Peyer's patch (tissue), 4 donors: ENCODE data around the gene MBTD1. TPM values are rescaled to one million over a fixed set of nuclear protein-coding genes. Genes with fewer than 3 reads are reported as not detected.

Experiments used
- DNase-seq, 3 donors: peaks; one replicate each; pipeline ENCODE4 v3.0.0-alpha.2; 2017 to 2019
- H3K27ac ChIP-seq, 4 donors: fragments of 200-600 bp; sonication (generic); one replicate each; pipeline ENCODE4 v1.5.1; 2016 to 2019
- H3K27me3 ChIP-seq, 2 donors: fragments of 200-600 bp; sonication (generic); one replicate each; pipeline ENCODE4 v1.5.1; 2019
- H3K36me3 ChIP-seq, 3 donors: fragments of 200-600 bp; sonication (generic); one replicate each; pipeline ENCODE4 v1.5.1; 2016 to 2019
- H3K4me1 ChIP-seq, 4 donors: fragments of 200-600 bp; sonication (generic); one replicate each; pipeline ENCODE4 v1.5.1; 2016 to 2019
- H3K4me3 ChIP-seq, 4 donors: fragments of 200-600 bp; sonication (generic); 1 replicate in 3 of 4; 2 replicates in 1 of 4; pipeline ENCODE4 v1.5.1; 2016 to 2019; ENCODE audit warnings: mild to moderate bottlenecking in 1 of 4
- H3K9me3 ChIP-seq, 4 donors: fragments of 200-600 bp; sonication (generic); one replicate each; pipeline ENCODE4 v1.5.1; 2016 to 2019; ENCODE audit warnings: mild to moderate bottlenecking in 1 of 4
- CTCF ChIP-seq, 6 experiments: fragments of 450-650 bp in 4 of 6; fragments of 200-600 bp in 2 of 6; sonication (generic) in 1 of 6; IDR thresholded peaks; one replicate each; pipeline ENCODE4 v1.5.1; 2017 to 2019; ENCODE audit warnings: antibody characterized with exemption in 6 of 6, mild to moderate bottlenecking in 3 of 6, moderate library complexity in 1 of 6
- POLR2A ChIP-seq, 2 donors: fragments of 450-650 bp; IDR thresholded peaks; one replicate each; pipeline ENCODE4 v1.5.1; 2017; ENCODE audit warnings: antibody characterized with exemption in 2 of 2, mild to moderate bottlenecking in 2 of 2, moderate library complexity in 2 of 2
- total RNA-seq, 4 donors: library from RNA; depleted of rRNA; stranded (reverse); fragments of >200 nt; gene quantifications; one replicate each; pipeline ENCODE4 v1.1.0, GENCODE V29; 2016

Gene MBTD1
- total RNA-seq, 4 donors from 2014 or later: 13.2 to 27.6 (median 24.7) TPM

GRCh38 chr17:51256101-51256500 is 3.7 kb downstream of the MBTD1 start:
- peaks cover 3 to 46% (median 8%) of the 10 kb centered on the region in 4 donors for H3K4me1 ChIP-seq
- DNase-seq: no peak

GRCh38 chr17:51255673-51256072 is 4.2 kb downstream of the MBTD1 start:
- H3K27me3 ChIP-seq: no peaks in the 10 kb centered on the region
- peaks cover 3 to 46% (median 8%) of the 10 kb centered on the region in 4 donors for H3K4me1 ChIP-seq
- TF ChIP-seq POLR2A (IDR thresholded peaks at IDR 0.05): no peak
- no peak for TF ChIP-seq CTCF (IDR thresholded peaks at IDR 0.05)
- peak overlapping the region in 1 of 4 donors; percentile 9 for H3K27ac ChIP-seq
- DNase-seq: no peak
- no peaks in the 10 kb centered on the region for H3K36me3 ChIP-seq
- H3K4me3 ChIP-seq: no peak overlapping the region
- H3K9me3 ChIP-seq: no peaks in the 10 kb centered on the region

More at GRCh38 chr17:51256101-51256500, 3.7 kb downstream of the MBTD1 start:
- H3K9me3 ChIP-seq: no peaks in the 10 kb centered on the region
- no peaks in the 10 kb centered on the region for H3K27me3 ChIP-seq
- peak overlapping the region in 2 of 4 donors; percentile 9 to 26 for H3K27ac ChIP-seq
- H3K36me3 ChIP-seq: no peaks in the 10 kb centered on the region
- no peak for TF ChIP-seq POLR2A (IDR thresholded peaks at IDR 0.05)
- TF ChIP-seq CTCF (IDR thresholded peaks at IDR 0.05): no peak
- H3K4me3 ChIP-seq: no peak overlapping the region

DNA sequence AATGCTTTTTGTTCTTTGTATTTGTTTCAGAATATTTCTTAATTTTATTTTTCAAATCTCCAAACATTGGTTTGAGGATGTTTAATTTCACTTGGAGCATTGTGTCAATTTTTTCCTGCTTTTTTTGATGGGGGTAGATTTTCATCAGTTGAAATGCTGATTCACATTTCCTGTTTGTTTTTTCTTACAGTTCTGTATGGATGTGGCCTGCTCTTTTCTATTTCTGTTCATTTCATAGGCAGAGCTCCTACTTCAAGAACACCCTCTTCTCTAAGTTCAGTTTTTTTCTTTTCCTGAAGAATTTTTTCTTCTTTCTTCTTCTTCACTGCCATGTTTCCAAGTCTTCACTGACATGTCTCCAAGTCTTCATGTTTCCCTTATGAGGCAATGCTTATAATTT is 8.8 kb downstream of the MBTD1 start:
- H3K9me3 ChIP-seq: no peaks in the 10 kb centered on the region
- no peak for DNase-seq
- peaks cover 0 to 12% (median 0%) of the 10 kb centered on the region in 4 donors for H3K4me1 ChIP-seq
- TF ChIP-seq POLR2A (IDR thresholded peaks at IDR 0.05): no peak
- TF ChIP-seq CTCF (IDR thresholded peaks at IDR 0.05): no peak
- H3K27ac ChIP-seq: no peak overlapping the region
- H3K4me3 ChIP-seq: no peak overlapping the region
- H3K36me3 ChIP-seq: no peaks in the 10 kb centered on the region
- H3K27me3 ChIP-seq: no peaks in the 10 kb centered on the region

GRCh38 chr17:51250314-51250840 is 9.5 kb downstream of the MBTD1 start:
- Histone ChIP-seq H3K4me3 (no peak overlapping the region), H3K4me1 (peaks cover 0 to 6% (median 0%) of the 10 kb centered on the region in 4 donors), H3K27ac (no peak overlapping the region), H3K9me3 (no peaks in the 10 kb centered on the region), H3K27me3 (no peaks in the 10 kb centered on the region), H3K36me3 (no peaks in the 10 kb centered on the region)
- DNase-seq: no peak
- TF ChIP-seq POLR2A (IDR thresholded peaks at IDR 0.05) (no peak), CTCF (IDR thresholded peaks at IDR 0.05) (no peak)

DNA sequence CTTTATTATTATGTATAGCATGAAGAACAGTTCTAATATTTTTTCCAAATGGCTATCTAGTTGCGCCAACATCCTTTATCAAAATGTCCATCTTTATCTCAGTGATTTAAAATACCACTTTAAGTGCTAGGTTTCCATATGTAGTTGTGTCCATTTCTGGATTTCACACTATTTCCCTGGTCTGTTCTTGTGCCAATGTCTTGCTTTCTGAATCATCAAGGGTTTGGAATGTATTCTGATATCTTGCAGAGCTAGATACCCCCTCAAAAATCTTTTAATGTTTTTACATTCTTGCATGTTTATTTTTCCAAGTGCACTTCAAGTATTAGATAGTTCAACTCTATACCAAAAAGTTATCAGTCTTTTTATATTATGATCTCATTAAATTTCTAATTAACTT is 14.3 kb downstream of the MBTD1 start:
- Histone ChIP-seq H3K36me3 (no peaks in the 10 kb centered on the region), H3K27ac (no peak overlapping the region), H3K9me3 (no peaks in the 10 kb centered on the region), H3K4me1 (no peaks in the 10 kb centered on the region), H3K27me3 (no peaks in the 10 kb centered on the region), H3K4me3 (no peak overlapping the region)
- no peak for TF ChIP-seq POLR2A (IDR thresholded peaks at IDR 0.05)
- no peak for TF ChIP-seq CTCF (IDR thresholded peaks at IDR 0.05)
- DNase-seq: no peak

DNA sequence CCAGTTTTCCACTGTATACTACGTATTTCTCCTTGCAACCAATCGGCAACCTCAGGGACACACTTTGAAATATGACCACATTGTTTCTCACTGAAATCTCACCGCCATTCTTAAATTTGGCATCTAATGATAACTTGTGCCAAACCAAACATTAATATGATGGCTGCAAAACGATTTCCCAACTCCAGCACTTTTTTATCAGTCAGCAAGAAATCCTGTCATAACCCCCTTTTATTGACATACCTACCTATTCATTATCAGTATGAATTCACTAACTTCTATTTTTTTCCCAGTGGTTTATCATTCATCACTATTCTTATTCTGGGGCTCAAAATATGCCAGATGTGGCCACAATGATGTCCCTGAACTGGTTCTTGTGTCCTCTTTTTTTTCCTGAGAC is 15.8 kb downstream of the MBTD1 start:
- no peak for TF ChIP-seq CTCF (IDR thresholded peaks at IDR 0.05)
- no peak for TF ChIP-seq POLR2A (IDR thresholded peaks at IDR 0.05)
- no peak overlapping the region for H3K27ac ChIP-seq
- DNase-seq: no peak
- H3K4me3 ChIP-seq: no peak overlapping the region
- no peaks in the 10 kb centered on the region for H3K9me3 ChIP-seq
- no peaks in the 10 kb centered on the region for H3K36me3 ChIP-seq
- no peaks in the 10 kb centered on the region for H3K27me3 ChIP-seq
- no peaks in the 10 kb centered on the region for H3K4me1 ChIP-seq
